Stimulated activated CD4-positive, alpha-beta T cell treated with anti-CD3 and anti-CD28 coated beads, Interleukin-1b, Interleukin-23, amount 100 ng/mL, for 24 hours (primary cell): ENCODE results near the gene SMG6.
A peak's percentile ranks its signal among the peaks of the same experiment; 100 is the strongest.

Experiments used
- DNase-seq, 4 experiments: peaks; one replicate each; pipeline ENCODE4 v3.0.0-alpha.2; 2020; ENCODE audit warnings: low read depth in 4 of 4, low spot score in 1 of 4

The SMG6 gene

GRCh38 chr17:2035541-2036488 lies 267.8 kb downstream of the SMG6 start:
- DNase-seq = no peak

GRCh38 chr17:2034806-2035540 lies 268.6 kb downstream of the SMG6 start:
- DNase-seq = no peak

- DNase-seq = no peak
Observed at GRCh38 chr17:2034157-2034556, 269.4 kb downstream of the SMG6 start.

GRCh38 chr17:2033153-2033552 lies 270.4 kb downstream of the SMG6 start:
- DNase-seq = no peak

GRCh38 chr17:2030779-2031163 lies 272.8 kb downstream of the SMG6 start:
- no peak for DNase-seq

GRCh38 chr17:2029911-2030778 lies 273.4 kb downstream of the SMG6 start, which contains the start of gene DPH1:
TSS of gene DPH1 (plus strand) at chr17:2030153. CDS start at chr17:2030170, 17 bp downstream.
- peak; percentile 75 to 85 (median 78) for DNase-seq

- DNase-seq = no peak
Observed at GRCh38 chr17:2028737-2029136, 274.8 kb downstream of the SMG6 start.

- no peak for DNase-seq
Observed at GRCh38 chr17:2028234-2028614, 275.4 kb downstream of the SMG6 start.

- DNase-seq = no peak
Observed at GRCh38 chr17:2027528-2028233, 275.9 kb downstream of the SMG6 start.

- DNase-seq = no peak
Observed at GRCh38 chr17:2025622-2026309, 277.8 kb downstream of the SMG6 start.

- peak in 2 of 4 experiments; percentile 50 for DNase-seq
Observed at GRCh38 chr17:2025220-2025621, 278.4 kb downstream of the SMG6 start, which contains the start of gene RTN4RL1. TSS of gene RTN4RL1 (minus strand) at chr17:2025334. CDS start at chr17:2024865, 469 bp downstream.

GRCh38 chr17:2024572-2025219 lies 278.9 kb downstream of the SMG6 start:
- no peak for DNase-seq

- DNase-seq = peak in 1 of 4 experiments; percentile 27
Observed at GRCh38 chr17:2023692-2024571, 279.7 kb downstream of the SMG6 start.

- DNase-seq = no peak
Observed at GRCh38 chr17:2023256-2023655, 280.3 kb downstream of the SMG6 start.

- DNase-seq = no peak
Observed at GRCh38 chr17:2022647-2023240, 280.8 kb downstream of the SMG6 start.

- DNase-seq = no peak
Observed at GRCh38 chr17:2020721-2021120, 282.9 kb downstream of the SMG6 start.

- DNase-seq = no peak
Observed at GRCh38 chr17:2019723-2020122, 283.9 kb downstream of the SMG6 start.
